H9 (cell line): ENCODE data around the gene ZNF737. TPM values are rescaled to one million over a fixed set of nuclear protein-coding genes. Genes with fewer than 3 reads are reported as not detected.
"Not testable (repeated sequence)": the region's sequence is repeated elsewhere in the genome, so short reads cannot be mapped to it uniquely, and the experiment has no call there.

ENCODE experiments used
- DNase-seq: peaks from one replicate; pipeline ENCODE4 v3.0.0-alpha.2; 2017
- H2AFZ ChIP-seq: one replicate; pipeline ENCODE4 v1.6.1; 2013; ENCODE audit warnings: mild to moderate bottlenecking, low read length, control low read depth, moderate library complexity
- H2AK5ac ChIP-seq: 2 replicates; pipeline ENCODE4 v1.6.1; 2013; ENCODE audit warnings: low read length, control low read depth, mixed read lengths; ENCODE audit not compliant: insufficient read length
- H2BK120ac ChIP-seq: one replicate; pipeline ENCODE4 v1.6.1; 2013; ENCODE audit warnings: low read depth, mild to moderate bottlenecking, low read length, control low read depth, inconsistent platforms; ENCODE audit not compliant: poor library complexity, severe bottlenecking
- H2BK12ac ChIP-seq: 2 replicates; pipeline ENCODE4 v1.6.1; 2013; ENCODE audit warnings: low read length, control low read depth, mixed read lengths, low read depth; ENCODE audit not compliant: insufficient read length
- H2BK15ac ChIP-seq: 2 replicates; pipeline ENCODE4 v1.6.1; 2013; ENCODE audit warnings: low read depth, low read length, control low read depth
- H2BK20ac ChIP-seq: one replicate; pipeline ENCODE4 v1.6.1; 2013; ENCODE audit warnings: low read depth, mild to moderate bottlenecking, low read length, control low read depth, inconsistent platforms; ENCODE audit not compliant: poor library complexity, severe bottlenecking
- H2BK5ac ChIP-seq: 2 replicates; pipeline ENCODE4 v1.6.1; 2013; ENCODE audit warnings: low read length, control low read depth, mixed read lengths; ENCODE audit not compliant: insufficient read length
- H3K14ac ChIP-seq: 2 replicates; pipeline ENCODE4 v1.6.1; 2013; ENCODE audit warnings: low read length, control low read depth; ENCODE audit not compliant: insufficient read depth
- H3K18ac ChIP-seq: 2 replicates; pipeline ENCODE4 v1.6.1; 2013; ENCODE audit warnings: low read depth, mild to moderate bottlenecking, mixed read lengths, low read length, control low read depth; ENCODE audit not compliant: insufficient read length
- H3K23ac ChIP-seq: 2 replicates; pipeline ENCODE4 v1.6.1; 2013; ENCODE audit warnings: low read length, control low read depth, mixed read lengths, low read depth; ENCODE audit not compliant: insufficient read length
- H3K23me2 ChIP-seq: 2 replicates; pipeline ENCODE4 v1.6.1; 2013; ENCODE audit warnings: low read depth, mild to moderate bottlenecking, mixed read lengths, low read length, control low read depth; ENCODE audit not compliant: insufficient read length, poor library complexity, severe bottlenecking
- H3K27ac ChIP-seq: 2 replicates; pipeline ENCODE4 v1.5.1; 2013; ENCODE audit warnings: low read length, control low read depth, mixed read lengths, low read depth; ENCODE audit not compliant: insufficient read length
- H3K27me3 ChIP-seq: 2 replicates; pipeline ENCODE4 v1.6.1; 2013; ENCODE audit warnings: low read length, control low read depth, inconsistent platforms; ENCODE audit not compliant: insufficient read depth
- H3K4ac ChIP-seq: 2 replicates; pipeline ENCODE4 v1.6.1; 2013; ENCODE audit warnings: low read depth, mild to moderate bottlenecking, control low read depth, inconsistent platforms, low read length, moderate library complexity
- H3K4me1 ChIP-seq: 2 replicates; pipeline ENCODE4 v1.6.1; 2013; ENCODE audit warnings: low read length, control low read depth, inconsistent platforms; ENCODE audit not compliant: insufficient read depth
- H3K4me2 ChIP-seq: 2 replicates; pipeline ENCODE4 v1.6.1; 2013; ENCODE audit warnings: low read length, control low read depth, mixed read lengths; ENCODE audit not compliant: insufficient read length, insufficient read depth
- H3K56ac ChIP-seq: 2 replicates; pipeline ENCODE4 v1.6.1; 2013; ENCODE audit warnings: low read depth, mild to moderate bottlenecking, mixed read lengths, low read length, control low read depth; ENCODE audit not compliant: insufficient read length
- H3K79me1 ChIP-seq: 2 replicates; pipeline ENCODE4 v1.6.1; 2013; ENCODE audit warnings: low read depth, mild to moderate bottlenecking, moderate library complexity, low read length, control low read depth, inconsistent platforms; ENCODE audit not compliant: insufficient read depth, poor library complexity, severe bottlenecking
- H3K79me2 ChIP-seq: 2 replicates; pipeline ENCODE4 v1.6.1; 2013; ENCODE audit warnings: low read length, control low read depth, inconsistent platforms; ENCODE audit not compliant: insufficient read depth
- H3K9ac ChIP-seq: 2 replicates; pipeline ENCODE4 v1.6.1; 2013; ENCODE audit warnings: low read length, control low read depth, mixed read lengths; ENCODE audit not compliant: insufficient read length; ENCODE audit errors: extremely low read depth
- H3K9me3 ChIP-seq: one replicate; pipeline ENCODE4 v1.6.1; 2013; ENCODE audit warnings: low read depth, low read length, inconsistent platforms; ENCODE audit not compliant: control insufficient read depth
- H3T11ph ChIP-seq: one replicate; pipeline ENCODE4 v1.6.1; 2013; ENCODE audit warnings: mild to moderate bottlenecking, low read length, control low read depth, inconsistent platforms
- H4K20me1 ChIP-seq: one replicate; pipeline ENCODE4 v1.6.1; 2013; ENCODE audit not compliant: control insufficient read depth, insufficient read length, insufficient read depth
- H4K5ac ChIP-seq: 2 replicates; pipeline ENCODE4 v1.6.1; 2013; ENCODE audit warnings: low read depth, mild to moderate bottlenecking, mixed read lengths, low read length, control low read depth; ENCODE audit not compliant: insufficient read length
- H4K8ac ChIP-seq: replicated peaks from 2 replicates; pipeline ENCODE4 v1.6.1; 2013; ENCODE audit warnings: low read length, control low read depth, mixed read lengths, low read depth; ENCODE audit not compliant: insufficient read length
- H4K91ac ChIP-seq: 2 replicates; pipeline ENCODE4 v1.6.1; 2013; ENCODE audit warnings: low read depth, mild to moderate bottlenecking, moderate library complexity, mixed read lengths, low read length, control low read depth; ENCODE audit not compliant: insufficient read length
- H3K27ac Mint-ChIP-seq, 3 experiments: 2 replicates in 2 of 3; 3 replicates in 1 of 3; pipeline ENCODE4 v1.8.0; 2020 to 2021; ENCODE audit warnings: mixed read lengths in 3 of 3, mild to moderate bottlenecking in 1 of 3, moderate library complexity in 1 of 3
- H3K27me3 Mint-ChIP-seq: 2 replicates; pipeline ENCODE4 v1.8.0; 2021; ENCODE audit warnings: low read depth, mild to moderate bottlenecking, moderate library complexity, mixed read lengths
- H3K36me3 Mint-ChIP-seq, 3 experiments: 2 replicates in 2 of 3; 3 replicates in 1 of 3; pipeline ENCODE4 v1.8.0; 2020 to 2021; ENCODE audit warnings: low read depth in 3 of 3, mixed read lengths in 3 of 3; ENCODE audit not compliant: insufficient read depth in 1 of 3
- H3K4me1 Mint-ChIP-seq, 2 experiments: 2 replicates each; pipeline ENCODE4 v1.8.0; 2020; ENCODE audit warnings: mixed read lengths in 2 of 2
- H3K4me3 Mint-ChIP-seq, 2 experiments: 2 replicates in 1 of 2; 3 replicates in 1 of 2; pipeline ENCODE4 v1.8.0; 2020 to 2021; ENCODE audit warnings: mild to moderate bottlenecking in 2 of 2, mixed read lengths in 2 of 2, moderate library complexity in 1 of 2
- H3K9me3 Mint-ChIP-seq, 2 experiments: 2 replicates in 1 of 2; 3 replicates in 1 of 2; pipeline ENCODE4 v1.8.0; 2020; ENCODE audit warnings: mild to moderate bottlenecking in 2 of 2, mixed read lengths in 2 of 2, moderate library complexity in 1 of 2
- WGBS: extraction: QIAGEN DNeasy Blood & Tissue Kit; methylation state at CpG from one replicate; pipeline ENCODE4 v1.1.7; 2013; ENCODE audit warnings: missing lambda C conversion rate, low lambda C conversion rate, mixed read lengths; ENCODE audit not compliant: insufficient read length; ENCODE audit errors: extremely low coverage; 5-methylcytosine and 5-hydroxymethylcytosine counted together
- total RNA-seq: library from RNA; stranded (reverse); gene quantifications from 2 replicates; pipeline ENCODE4 v1.2.1, GENCODE V29; 2021

ZNF737 gene
- total RNA-seq, 1 experiment from 2014 or later = 14.3 TPM

GRCh38 chr19:20530303-20530702 is 35.3 kb downstream of the ZNF737 start:
- not testable (repeated sequence) for H3K23ac ChIP-seq, H2BK20ac ChIP-seq, H3K79me2 ChIP-seq, H3K9me3 Mint-ChIP-seq, H3K4me1 Mint-ChIP-seq, H3K4me2 ChIP-seq, H3K27me3 ChIP-seq, H3K9ac ChIP-seq, H2BK12ac ChIP-seq, H3K9me3 ChIP-seq, H2BK5ac ChIP-seq, H4K20me1 ChIP-seq, H2BK15ac ChIP-seq, H3K23me2 ChIP-seq, H3K36me3 Mint-ChIP-seq, DNase-seq, H2AK5ac ChIP-seq, H3K79me1 ChIP-seq, H3T11ph ChIP-seq, H3K4me1 ChIP-seq, H3K56ac ChIP-seq, H3K27ac Mint-ChIP-seq, H3K4ac ChIP-seq, H3K27me3 Mint-ChIP-seq, H4K8ac ChIP-seq, H3K4me3 Mint-ChIP-seq, H4K91ac ChIP-seq, H2AFZ ChIP-seq, H2BK120ac ChIP-seq, H3K27ac ChIP-seq, H4K5ac ChIP-seq, H3K18ac ChIP-seq, H3K14ac ChIP-seq
- WGBS = no CpG with 5 or more reads among the region's 29 CpGs
